GM19324 (cell line): Measurements from ENCODE around the gene CDH22.

ENCODE experiments used
- ATAC-seq: cut with Tn5 transposase; IDR thresholded peaks from one replicate; pipeline ENCODE4 v1.9.1; 2021; ENCODE audit warnings: mild to moderate bottlenecking, moderate library complexity; ENCODE audit not compliant: unreplicated experiment, low FRiP score

Gene CDH22

GRCh38 chr20:46272389-46273047 lies 35.8 kb downstream of the CDH22 start:
- ATAC-seq, result no peak

- no peak for ATAC-seq
Measured at GRCh38 chr20:46270977-46271744, 37.1 kb downstream of the CDH22 start.

- no peak for ATAC-seq
Measured at GRCh38 chr20:46269372-46269771, 38.9 kb downstream of the CDH22 start.

GRCh38 chr20:46268662-46269061 lies 39.6 kb downstream of the CDH22 start:
- no peak for ATAC-seq

- no peak for ATAC-seq
Measured at GRCh38 chr20:46268131-46268614, 40.1 kb downstream of the CDH22 start.

GRCh38 chr20:46267108-46268105 lies 40.9 kb downstream of the CDH22 start:
- ATAC-seq, result no peak

GRCh38 chr20:46265539-46265938 lies 42.8 kb downstream of the CDH22 start:
- ATAC-seq, result no peak

GRCh38 chr20:46264391-46265266 lies 43.7 kb downstream of the CDH22 start:
- ATAC-seq, result no peak

GRCh38 chr20:46261456-46262253 lies 46.6 kb downstream of the CDH22 start:
- ATAC-seq, result no peak

- no peak for ATAC-seq
Measured at GRCh38 chr20:46260936-46261454, 47.3 kb downstream of the CDH22 start.

- ATAC-seq, result no peak
Measured at GRCh38 chr20:46260480-46260879, 47.8 kb downstream of the CDH22 start.

GRCh38 chr20:46259260-46259859 lies 48.9 kb downstream of the CDH22 start:
- ATAC-seq, result no peak

GRCh38 chr20:46257887-46258286 lies 50.4 kb downstream of the CDH22 start:
- ATAC-seq, result no peak

- no peak for ATAC-seq
Measured at GRCh38 chr20:46256293-46256692, 52.0 kb downstream of the CDH22 start.

GRCh38 chr20:46255440-46256104 lies 52.7 kb downstream of the CDH22 start:
- ATAC-seq, result no peak

GRCh38 chr20:46253391-46253790 lies 54.9 kb downstream of the CDH22 start:
- no peak for ATAC-seq

GRCh38 chr20:46252352-46253091 lies 55.8 kb downstream of the CDH22 start:
- ATAC-seq, result no peak
